Stimulated activated CD8-positive, alpha-beta memory T cell treated with anti-CD3 and anti-CD28 coated beads, Interleukin-7, amount 100 ng/mL, for 1 hour (primary cell): ENCODE measurements around the gene ACADM.
"Not testable (repeated sequence)": the region's sequence is repeated elsewhere in the genome, so short reads cannot be mapped to it uniquely, and the experiment has no call there.

Source experiments
- DNase-seq, 2 donors: peaks; one replicate each; pipeline ENCODE4 v3.0.0-alpha.2; 2020; ENCODE audit warnings: low read depth in 2 of 2

Gene ACADM

DNA sequence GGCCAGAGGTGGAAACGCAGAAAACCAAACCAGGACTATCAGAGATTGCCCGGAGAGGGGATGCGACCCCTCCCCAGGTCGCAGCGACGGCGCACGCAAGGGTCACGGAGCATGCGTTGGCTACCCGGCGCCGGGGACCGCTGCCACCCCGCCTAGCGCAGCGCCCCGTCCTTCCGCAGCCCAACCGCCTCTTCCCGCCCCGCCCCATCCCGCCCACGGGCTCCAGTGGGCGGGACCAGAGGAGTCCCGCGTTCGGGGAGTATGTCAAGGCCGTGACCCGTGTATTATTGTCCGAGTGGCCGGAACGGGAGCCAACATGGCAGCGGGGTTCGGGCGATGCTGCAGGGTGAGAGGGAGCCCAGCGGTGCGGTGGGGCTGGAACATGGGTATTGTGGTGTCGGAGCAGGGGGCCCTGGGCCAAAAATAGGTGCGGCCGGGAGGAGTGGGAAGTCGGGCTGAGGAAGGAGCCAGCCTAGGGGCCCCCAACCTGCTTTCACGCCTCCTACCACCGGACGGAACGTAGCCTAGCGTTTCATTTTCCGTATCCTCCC, at the start of gene ACADM:
Gene ACADM (plus strand): TSS at position 238 of the 551 bp plus-strand sequence. CDS start 79 bp downstream, at position 317.
- peak; percentile 64 to 74 for DNase-seq

- DNase-seq = no peak
Measured at GRCh38 chr1:75677443-75677842, 47.1 kb upstream of the ACADM start.

GRCh38 chr1:75677964-75678363, 46.5 kb upstream of the ACADM start:
- DNase-seq = not testable (repeated sequence)

GRCh38 chr1:75690547-75690946, 34.0 kb upstream of the ACADM start:
- DNase-seq = no peak

- DNase-seq = no peak
Measured at GRCh38 chr1:75693551-75693950, 31.0 kb upstream of the ACADM start.

GRCh38 chr1:75696000-75696399, 28.5 kb upstream of the ACADM start:
- DNase-seq = no peak

- DNase-seq = no peak
Measured at GRCh38 chr1:75707191-75707590, 17.3 kb upstream of the ACADM start.

GRCh38 chr1:75708910-75709309, 15.6 kb upstream of the ACADM start:
- no peak for DNase-seq

DNA sequence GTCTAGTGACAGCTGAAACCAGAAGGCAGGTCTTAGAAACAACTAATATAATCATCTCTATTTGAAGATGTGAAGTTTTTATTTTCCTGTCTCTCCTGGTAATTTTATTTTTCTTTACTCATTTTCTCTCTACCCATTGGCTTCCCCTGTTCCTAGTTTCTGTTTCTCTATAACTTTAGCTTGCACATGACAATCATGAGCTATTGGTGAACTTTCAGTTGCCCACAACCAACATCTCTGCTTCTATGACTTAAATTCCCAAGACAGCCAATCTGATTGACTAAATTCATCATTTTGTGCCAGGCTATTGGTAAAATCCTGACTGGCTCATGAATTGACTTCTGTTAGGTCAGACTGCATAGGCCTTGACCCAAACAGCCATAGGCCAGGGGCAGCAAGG, 13.7 kb upstream of the ACADM start:
- no peak for DNase-seq

DNA sequence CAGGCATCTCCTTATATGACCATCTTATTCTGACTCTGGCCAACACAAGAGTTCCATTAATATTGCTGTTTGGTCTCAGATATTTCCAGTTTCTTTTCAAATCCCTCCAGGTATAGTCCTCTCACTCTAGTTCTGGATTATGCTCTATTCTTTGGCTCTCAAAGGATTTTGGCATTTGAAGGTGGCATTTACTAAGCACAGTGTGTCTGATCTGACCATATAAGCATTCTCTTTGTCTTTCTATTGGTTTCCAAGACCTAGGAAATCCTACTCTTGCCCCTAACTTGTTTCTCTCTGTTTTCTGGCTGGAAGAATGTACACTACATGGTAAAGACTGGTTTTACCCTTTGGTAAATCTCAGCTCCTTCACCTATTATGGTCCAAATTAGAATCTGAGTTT, 12.7 kb upstream of the ACADM start:
- no peak for DNase-seq

- DNase-seq = no peak
Measured at GRCh38 chr1:75712306-75712705, 12.2 kb upstream of the ACADM start.

DNA sequence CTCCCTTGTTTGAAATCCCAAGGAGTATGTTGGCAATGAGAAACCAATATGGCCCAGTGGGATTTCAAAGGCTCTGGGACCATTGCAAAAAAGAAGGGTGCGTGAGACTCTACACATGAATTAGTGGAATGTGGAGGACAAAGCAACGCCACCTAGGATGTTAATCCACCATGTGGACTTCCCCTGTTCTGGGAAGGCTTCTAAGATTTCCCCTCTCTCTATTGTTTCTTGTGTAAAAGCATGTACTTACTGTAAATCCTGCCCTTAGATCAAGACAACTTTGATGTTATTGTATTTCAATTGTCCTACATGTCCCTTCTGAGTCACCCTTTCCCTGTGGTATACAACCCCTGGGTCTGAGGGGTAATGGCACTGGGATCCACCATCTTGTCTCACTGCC, 4.7 kb upstream of the ACADM start:
- DNase-seq = no peak

- no peak for DNase-seq
Measured at GRCh38 chr1:75720325-75720724, 4.2 kb upstream of the ACADM start.

GRCh38 chr1:75720820-75721219, 3.7 kb upstream of the ACADM start:
- DNase-seq = no peak

DNA sequence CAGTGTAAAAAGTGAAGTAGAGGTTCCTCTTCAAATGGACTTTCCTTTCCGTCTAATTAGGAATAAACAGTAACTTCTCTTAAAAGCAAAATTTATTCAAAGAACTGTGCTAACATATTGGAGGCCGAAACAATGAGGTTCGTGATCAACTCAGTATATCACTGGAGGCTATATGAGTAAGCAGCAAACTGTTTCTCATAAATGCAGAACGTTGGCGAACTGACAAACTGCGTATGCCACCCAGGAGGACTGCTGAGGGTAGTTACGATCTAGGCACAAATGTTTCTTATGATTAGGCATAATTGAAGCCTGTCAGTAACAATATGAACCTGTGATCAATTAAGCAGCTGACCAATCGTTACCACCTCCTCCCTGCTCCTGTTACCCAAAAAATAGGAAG, 2.3 kb upstream of the ACADM start:
- not testable (repeated sequence) for DNase-seq

DNA sequence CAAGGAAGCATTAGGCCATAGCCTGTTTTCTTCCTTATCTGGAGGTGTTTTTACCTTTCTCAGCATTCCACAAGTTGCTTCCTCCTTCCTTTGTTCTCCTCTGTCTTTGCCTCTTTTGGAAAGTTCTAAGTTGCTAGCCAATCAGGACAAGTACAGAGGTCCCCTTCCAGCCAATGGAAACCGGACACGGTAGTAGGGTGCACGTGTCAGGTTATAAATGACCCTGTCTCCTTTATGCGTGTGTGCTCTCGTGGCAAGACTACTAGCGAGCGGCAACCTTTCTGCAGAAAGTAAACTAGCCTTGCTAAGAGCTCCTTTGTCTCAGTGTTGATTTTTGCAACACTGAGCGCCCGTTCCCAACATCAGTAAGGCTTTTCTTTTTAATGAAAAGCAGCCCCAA, 1.5 kb upstream of the ACADM start:
- DNase-seq = no peak

GRCh38 chr1:75723989-75724471, 479 bp upstream of the ACADM start:
- DNase-seq = peak in 1 of 2 donors; percentile 45

- DNase-seq = no peak
Measured at GRCh38 chr1:75725266-75725665, 757 bp downstream of the ACADM start.

- no peak for DNase-seq
Measured at GRCh38 chr1:75725861-75726361, 1.4 kb downstream of the ACADM start.

GRCh38 chr1:75727571-75727970, 3.1 kb downstream of the ACADM start:
- DNase-seq = no peak

DNA sequence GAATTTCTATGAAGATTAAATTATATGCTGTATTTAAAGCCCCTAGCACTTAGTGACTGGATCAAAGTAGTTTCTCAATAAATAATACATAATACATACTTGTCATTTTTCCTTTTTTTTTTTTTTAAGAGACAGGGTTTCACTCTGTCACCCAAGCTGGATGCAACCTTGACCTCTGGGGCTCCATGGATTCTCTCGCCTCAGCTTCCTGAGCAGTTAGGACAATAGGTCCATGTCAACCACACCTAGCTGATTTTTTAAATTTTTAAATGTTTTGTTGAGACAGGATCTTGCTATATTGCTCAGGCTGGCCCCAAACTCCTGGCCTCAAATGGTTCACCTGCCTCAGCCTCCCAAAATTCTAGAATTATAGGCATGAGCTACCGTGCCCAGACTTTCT, 5.9 kb downstream of the ACADM start:
- no peak for DNase-seq

GRCh38 chr1:75731881-75732280, 7.4 kb downstream of the ACADM start:
- no peak for DNase-seq

DNA sequence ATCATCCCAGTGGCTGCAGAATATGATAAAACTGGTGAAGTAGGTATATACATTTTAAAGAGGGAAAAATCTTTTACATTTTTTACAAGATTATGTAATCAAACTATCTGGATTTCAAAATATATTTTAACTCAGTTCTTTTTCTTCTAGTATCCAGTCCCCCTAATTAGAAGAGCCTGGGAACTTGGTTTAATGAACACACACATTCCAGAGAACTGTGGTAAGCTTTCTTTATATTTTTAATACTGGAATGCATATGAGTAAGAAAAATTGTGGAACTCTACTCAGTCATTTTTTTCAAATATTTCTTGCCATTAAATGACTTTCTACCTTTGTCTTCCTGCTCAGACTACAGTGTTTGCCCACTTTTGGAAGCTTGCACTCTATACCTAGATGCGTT, 8.2 kb downstream of the ACADM start:
- no peak for DNase-seq

- DNase-seq = no peak
Measured at GRCh38 chr1:75733661-75734060, 9.2 kb downstream of the ACADM start.
